ENCODE measurements around the gene PAPPA2. TPM values are rescaled to one million over a fixed set of nuclear protein-coding genes. Genes with fewer than 3 reads are reported as not detected.
A peak's percentile ranks its signal among the peaks of the same experiment; 100 is the strongest.

Gene PAPPA2
- total RNA-seq, 1 experiment from 2014 or later: 0.81 TPM

GRCh38 chr1:176744142-176744541 is 281.2 kb downstream of the PAPPA2 start:
- Histone ChIP-seq H4K91ac (ENCODE audit: insufficient read length, low read depth, low read length) (no peak overlapping the region), H3K4me1 (ENCODE audit: insufficient read depth, low read length) (no peaks in the 10 kb centered on the region), H2BK120ac (ENCODE audit: low read depth, low read length, poor library complexity, severe bottlenecking) (no peak overlapping the region), H2BK20ac (ENCODE audit: low read depth, low read length, poor library complexity, severe bottlenecking) (no peak overlapping the region), H3K4me2 (ENCODE audit: insufficient read depth, insufficient read length, low read length) (no peak overlapping the region), H3K18ac (ENCODE audit: insufficient read length, low read depth, low read length) (no peak overlapping the region), H3K4ac (ENCODE audit: low read depth, low read length) (no peak overlapping the region), H3K23ac (ENCODE audit: insufficient read length, low read depth, low read length) (no peak overlapping the region), H2BK5ac (ENCODE audit: insufficient read length, low read length) (no peak overlapping the region), H2AFZ (ENCODE audit: low read length) (no peak overlapping the region), H3K79me1 (ENCODE audit: insufficient read depth, low read depth, low read length, poor library complexity, severe bottlenecking) (no peaks in the 10 kb centered on the region), H3K23me2 (ENCODE audit: insufficient read length, low read depth, low read length, poor library complexity, severe bottlenecking) (no peaks in the 10 kb centered on the region), H3K27ac (ENCODE audit: insufficient read length, low read depth, low read length) (no peak overlapping the region), H2BK12ac (ENCODE audit: insufficient read length, low read depth, low read length) (no peak overlapping the region), H3K9me3 (ENCODE audit: control insufficient read depth, low read depth, low read length) (no peaks in the 10 kb centered on the region), H4K5ac (ENCODE audit: insufficient read length, low read depth, low read length) (no peak overlapping the region), H2BK15ac (ENCODE audit: low read depth, low read length) (no peak overlapping the region), H3K79me2 (ENCODE audit: insufficient read depth, low read length) (no peaks in the 10 kb centered on the region), H3K27me3 (ENCODE audit: insufficient read depth, low read length) (no peaks in the 10 kb centered on the region), H3T11ph (ENCODE audit: low read length) (no peak overlapping the region), H3K56ac (ENCODE audit: insufficient read length, low read depth, low read length) (no peak overlapping the region), H4K20me1 (ENCODE audit: control insufficient read depth, insufficient read depth, insufficient read length) (no peaks in the 10 kb centered on the region), H3K9ac (ENCODE audit: extremely low read depth, insufficient read length, low read length) (no peak overlapping the region), H4K8ac (replicated peaks; ENCODE audit: insufficient read length, low read depth, low read length) (no peak overlapping the region), H2AK5ac (ENCODE audit: insufficient read length, low read length) (no peak overlapping the region), H3K14ac (ENCODE audit: insufficient read depth, low read length) (no peak overlapping the region)
- no peaks in the 10 kb centered on the region for H3K9me3 Mint-ChIP-seq
- TF ChIP-seq CTCF (conservative IDR thresholded peaks at IDR 0.05): no peak
- no peaks in the 10 kb centered on the region for H3K27me3 Mint-ChIP-seq (ENCODE audit: low read depth)
- no peak for DNase-seq
- H3K27ac Mint-ChIP-seq: 0 out of 7 replicates have a peak overlapping the region, but pooled peaks of 1 of the 3 experiments have one; percentile 30
- no peaks in the 10 kb centered on the region for H3K4me1 Mint-ChIP-seq
- H3K36me3 Mint-ChIP-seq (ENCODE audit: insufficient read depth in 1 of 3, low read depth in 3 of 3): no peaks in the 10 kb centered on the region
- no CpG with 5 or more reads among the region's 1 CpG for WGBS (ENCODE audit: extremely low coverage, insufficient read length, low lambda C conversion rate)
- H3K4me3 Mint-ChIP-seq: no peak overlapping the region
